Sigmoid colon (tissue), 4 donors: ENCODE data around the gene STRADA.

ENCODE experiments used
- EP300 ChIP-seq, 4 donors: sonication (generic); formaldehyde crosslinking; IDR thresholded peaks; one replicate each; pipeline ENCODE4 v1.6.1; 2017; ENCODE audit warnings: antibody characterized with exemption in 4 of 4
- POLR2A ChIP-seq, 2 donors: fragments of 450-650 bp; IDR thresholded peaks; one replicate each; pipeline ENCODE4 v1.6.1; 2016; ENCODE audit warnings: antibody characterized with exemption in 2 of 2, mild to moderate bottlenecking in 2 of 2, moderate library complexity in 2 of 2
- POLR2AphosphoS5 ChIP-seq, 4 donors: sonication (generic); formaldehyde crosslinking; IDR thresholded peaks; one replicate each; pipeline ENCODE4 v1.6.1; 2017; ENCODE audit warnings: antibody characterized with exemption in 4 of 4

DNA sequence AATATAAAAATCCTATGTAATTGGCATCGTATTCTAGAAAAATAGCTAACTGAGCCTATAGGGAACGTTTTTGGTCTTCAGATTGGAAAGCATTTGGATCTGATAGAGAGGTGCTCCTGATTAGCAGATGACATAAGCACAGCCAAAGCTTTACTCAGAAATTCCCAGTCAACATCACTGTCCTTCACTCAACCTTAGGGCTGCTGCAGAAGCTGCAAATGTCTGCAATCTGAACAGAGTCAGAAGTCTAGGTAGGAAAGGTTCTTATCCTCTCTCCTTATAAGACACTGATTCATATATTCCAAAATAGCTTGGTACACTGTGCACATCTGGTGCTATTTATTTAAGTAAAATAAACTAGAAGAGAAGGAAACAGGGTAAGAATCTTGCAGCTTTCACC lies 19.2 kb downstream of the STRADA start:
- no peak for TF ChIP-seq EP300 (IDR thresholded peaks at IDR 0.05)
- no peak for TF ChIP-seq POLR2A (IDR thresholded peaks at IDR 0.05)
- TF ChIP-seq POLR2AphosphoS5 (IDR thresholded peaks at IDR 0.05) = no peak
